MM.1S (cell line): ENCODE measurements around the gene ZNF775.

Source experiments
- DNase-seq: peaks from one replicate; pipeline ENCODE4 v3.0.0-alpha.2; 2015
- H2AFZ ChIP-seq: fragments of 300-600 bp; sonication (generic); 2 replicates; pipeline ENCODE4 v1.6.0; 2016; ENCODE audit warnings: antibody characterized with exemption, low read length
- H3F3A ChIP-seq: fragments of 300-600 bp; sonication (generic); 2 replicates; pipeline ENCODE4 v1.6.1; 2016; ENCODE audit warnings: mild to moderate bottlenecking, antibody characterized with exemption, low read length, moderate library complexity, mixed read lengths; ENCODE audit not compliant: insufficient read depth
- H3K27ac ChIP-seq: fragments of 300-600 bp; sonication (generic); 2 replicates; pipeline ENCODE4 v1.5.1; 2016; ENCODE audit warnings: mild to moderate bottlenecking, low read length
- H3K27me3 ChIP-seq: fragments of 300-600 bp; sonication (generic); replicated peaks from 2 replicates; pipeline ENCODE4 v1.6.0; 2016; ENCODE audit warnings: low read length; ENCODE audit not compliant: insufficient read depth
- H3K36me3 ChIP-seq: fragments of 300-600 bp; sonication (generic); replicated peaks from 2 replicates; pipeline ENCODE4 v1.6.1; 2016; ENCODE audit warnings: mild to moderate bottlenecking, low read length, mixed read lengths; ENCODE audit not compliant: insufficient read depth
- H3K4me1 ChIP-seq: fragments of 300-600 bp; sonication (generic); 2 replicates; pipeline ENCODE4 v1.6.1; 2016; ENCODE audit warnings: low read length, mixed read lengths
- H3K4me2 ChIP-seq: fragments of 300-600 bp; sonication (generic); 2 replicates; pipeline ENCODE4 v1.6.0; 2016; ENCODE audit warnings: low read depth, low read length
- H3K4me3 ChIP-seq: fragments of 300-600 bp; sonication (generic); 2 replicates; pipeline ENCODE4 v1.5.1; 2016; ENCODE audit warnings: low read length, mixed read lengths
- H3K79me2 ChIP-seq: fragments of 300-600 bp; sonication (generic); 2 replicates; pipeline ENCODE4 v1.6.1; 2016; ENCODE audit warnings: mixed run types, low read length, mixed read lengths
- H3K9ac ChIP-seq: fragments of 300-600 bp; sonication (generic); 2 replicates; pipeline ENCODE4 v1.6.1; 2016; ENCODE audit warnings: low read length, mixed read lengths
- H3K9me2 ChIP-seq: fragments of 300-600 bp; sonication (generic); replicated peaks from 2 replicates; pipeline ENCODE4 v1.6.1; 2016; ENCODE audit warnings: mild to moderate bottlenecking, low read length, mixed read lengths; ENCODE audit not compliant: insufficient read depth
- H3K9me3 ChIP-seq: fragments of 300-600 bp; sonication (generic); replicated peaks from 2 replicates; pipeline ENCODE4 v1.6.1; 2016; ENCODE audit warnings: mild to moderate bottlenecking, low read length, mixed read lengths; ENCODE audit not compliant: insufficient read depth
- H4K20me1 ChIP-seq: fragments of 300-600 bp; sonication (generic); 2 replicates; pipeline ENCODE4 v1.6.1; 2016; ENCODE audit warnings: mild to moderate bottlenecking, low read length, moderate library complexity, mixed read lengths; ENCODE audit not compliant: insufficient read depth
- CTCF ChIP-seq: fragments of 300-600 bp; sonication (generic); IDR thresholded peaks from 2 replicates; pipeline ENCODE4 v1.5.1; 2016; ENCODE audit warnings: antibody characterized with exemption, low read length, mixed read lengths
- EZH2 ChIP-seq: fragments of 300-600 bp; sonication (generic); optimal IDR thresholded peaks from 2 replicates; pipeline ENCODE3; 2017; ENCODE audit warnings: low read depth, mild to moderate bottlenecking, antibody characterized with exemption, low read length, mixed read lengths
- EZH2phosphoT487 ChIP-seq: fragments of 300-600 bp; sonication (generic); IDR thresholded peaks from 2 replicates; pipeline ENCODE4 v1.6.1; 2018; ENCODE audit warnings: antibody characterized with exemption, low read length

ZNF775 gene

DNA sequence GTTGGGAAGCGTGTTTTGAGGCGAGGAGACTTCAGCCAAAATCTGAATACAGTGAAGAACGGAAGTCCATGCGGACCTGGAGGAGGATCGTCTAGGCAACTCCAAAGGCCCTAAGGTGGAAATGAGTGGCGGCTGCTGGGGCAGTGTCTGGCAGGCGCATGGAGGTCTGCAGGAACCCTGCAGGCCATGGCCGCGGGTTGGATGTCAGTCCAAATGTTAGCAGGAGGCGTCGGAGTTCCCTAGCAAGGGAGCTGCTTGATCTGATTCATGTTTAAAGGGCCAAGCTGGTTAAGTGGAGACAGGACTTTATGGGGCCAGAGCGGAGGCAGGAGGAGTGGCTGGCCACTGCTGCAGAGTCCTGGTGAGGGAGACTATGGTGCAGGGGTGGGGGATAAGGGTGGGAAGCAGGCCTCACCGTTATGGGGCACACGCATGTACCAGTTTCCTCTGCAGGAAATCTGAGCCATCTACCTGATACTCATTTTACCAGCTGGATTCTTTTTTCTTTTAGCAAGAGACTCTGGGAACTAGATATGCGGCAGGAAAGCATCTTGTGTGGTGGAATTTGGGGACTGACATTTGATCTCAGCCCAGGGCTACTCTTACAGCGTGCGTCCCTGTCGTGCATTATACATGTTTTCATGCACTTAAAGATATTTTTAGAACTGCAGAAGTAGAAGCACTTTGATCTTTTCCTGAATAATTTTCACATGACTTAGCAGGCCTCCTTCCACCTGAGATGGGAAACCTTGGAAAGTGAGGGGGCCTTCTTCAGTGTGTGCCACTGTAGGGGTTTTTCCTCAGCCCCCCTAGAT is 17.1 kb upstream of the ZNF775 start:
- no peak overlapping the region for H3K27ac ChIP-seq
- no peaks in the 10 kb centered on the region for H3K9me3 ChIP-seq
- H3K36me3 ChIP-seq: no peaks in the 10 kb centered on the region
- H3K4me3 ChIP-seq: no peak overlapping the region
- no peak overlapping the region for H3K9ac ChIP-seq
- DNase-seq: no peak
- no peaks in the 10 kb centered on the region for H3K79me2 ChIP-seq
- H2AFZ ChIP-seq: no peak overlapping the region
- no peak overlapping the region for H3K4me2 ChIP-seq
- H3K4me1 ChIP-seq: peaks cover 29% of the 10 kb centered on the region
- H3K9me2 ChIP-seq: no peaks in the 10 kb centered on the region
- H4K20me1 ChIP-seq: no peaks in the 10 kb centered on the region
- TF ChIP-seq CTCF: no peak
- TF ChIP-seq EZH2phosphoT487: no peak
- TF ChIP-seq EZH2: no peak
- peaks cover 23% of the 10 kb centered on the region for H3F3A ChIP-seq
- H3K27me3 ChIP-seq: no peaks in the 10 kb centered on the region

DNA sequence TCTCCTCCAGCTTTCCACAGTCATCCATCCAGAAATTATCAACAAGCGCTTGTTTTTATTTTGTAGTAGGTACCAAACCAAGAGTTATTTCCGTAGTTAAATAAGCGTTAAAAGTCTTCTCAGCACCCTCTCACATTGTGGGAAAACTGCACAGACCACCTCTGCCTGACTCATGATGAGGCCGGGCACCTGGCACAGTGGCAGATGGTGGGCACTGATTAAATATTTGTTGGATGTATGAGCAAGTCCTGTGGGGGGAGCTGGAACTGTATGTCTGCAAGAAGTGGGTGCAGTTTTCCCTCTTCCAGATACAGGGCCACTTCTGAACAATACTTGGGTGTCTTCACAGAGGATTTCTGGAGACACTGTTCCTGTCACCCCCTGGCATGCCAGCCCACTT is 15.8 kb upstream of the ZNF775 start:
- Histone ChIP-seq H3K79me2 (no peaks in the 10 kb centered on the region), H3K4me1 (peaks cover 26% of the 10 kb centered on the region), H2AFZ (no peak overlapping the region), H3K9me2 (no peaks in the 10 kb centered on the region), H4K20me1 (no peaks in the 10 kb centered on the region), H3K4me2 (no peak overlapping the region), H3K4me3 (no peak overlapping the region), H3K9me3 (no peaks in the 10 kb centered on the region), H3K36me3 (no peaks in the 10 kb centered on the region), H3F3A (peaks cover 24% of the 10 kb centered on the region), H3K27ac (no peak overlapping the region), H3K9ac (no peak overlapping the region), H3K27me3 (no peaks in the 10 kb centered on the region)
- TF ChIP-seq CTCF: no peak
- no peak for TF ChIP-seq EZH2phosphoT487
- TF ChIP-seq EZH2: no peak
- no peak for DNase-seq

- H3K36me3 ChIP-seq: no peaks in the 10 kb centered on the region
- H3F3A ChIP-seq: peaks cover 22% of the 10 kb centered on the region
- H3K9me3 ChIP-seq: no peaks in the 10 kb centered on the region
- H3K9ac ChIP-seq: no peak overlapping the region
- peak overlapping the region; percentile 32 for H2AFZ ChIP-seq
- TF ChIP-seq EZH2phosphoT487 (no peak), EZH2 (no peak), CTCF (no peak)
- H3K9me2 ChIP-seq: no peaks in the 10 kb centered on the region
- peaks cover 1% of the 10 kb centered on the region for H3K79me2 ChIP-seq
- H3K4me3 ChIP-seq: no peak overlapping the region
- no peak overlapping the region for H3K4me2 ChIP-seq
- no peak for DNase-seq
- H3K4me1 ChIP-seq: peaks cover 26% of the 10 kb centered on the region
- H4K20me1 ChIP-seq: no peaks in the 10 kb centered on the region
- H3K27ac ChIP-seq: no peak overlapping the region
- H3K27me3 ChIP-seq: no peaks in the 10 kb centered on the region
Measured at GRCh38 chr7:150363872-150364271, 15.3 kb upstream of the ZNF775 start.
